Kidney (tissue), 14 donors: ENCODE data around the gene FARSA. TPM values are rescaled to one million over a fixed set of nuclear protein-coding genes. Genes with fewer than 3 reads are reported as not detected.

Source experiments
- DNase-seq, 5 donors: peaks; one replicate each; pipeline ENCODE4 v3.0.0-alpha.2; 2013 to 2020
- FAIRE-seq: peaks from 2 replicates; lab custom pipeline; 2012; peaks lifted over from hg19 to GRCh38; lab: Jason Lieb, UNC
- H3K27ac ChIP-seq, 2 donors: one replicate each; pipeline ENCODE4 v1.7.0; 2013; ENCODE audit warnings: low read depth in 2 of 2, low read length in 2 of 2, inconsistent platforms in 1 of 2
- H3K27me3 ChIP-seq: one replicate; pipeline ENCODE4 v1.7.1; 2013; ENCODE audit warnings: low read length, inconsistent platforms; ENCODE audit not compliant: control insufficient read depth, insufficient read depth
- H3K36me3 ChIP-seq, 3 donors: one replicate each; pipeline versions ENCODE4 v1.7.0 to v1.7.1; 2013; ENCODE audit warnings: low read length in 3 of 3, control low read depth in 1 of 3, inconsistent platforms in 1 of 3; ENCODE audit not compliant: insufficient read depth in 3 of 3, control insufficient read depth in 2 of 3
- H3K4me1 ChIP-seq, 3 donors: one replicate each; pipeline versions ENCODE4 v1.7.0 to v1.7.1; 2013; ENCODE audit warnings: low read length in 3 of 3, inconsistent platforms in 1 of 3, low read depth in 1 of 3; ENCODE audit not compliant: control insufficient read depth in 2 of 3, insufficient read depth in 2 of 3
- H3K4me3 ChIP-seq, 3 donors: one replicate each; pipeline versions ENCODE4 v1.7.0 to v1.8.1; 2013; ENCODE audit warnings: low read length in 3 of 3, control low read depth in 1 of 3, inconsistent platforms in 1 of 3
- H3K9ac ChIP-seq, 3 donors: one replicate each; pipeline versions ENCODE4 v1.7.0 to v1.7.1; 2013; ENCODE audit warnings: low read length in 3 of 3, control low read depth in 1 of 3, inconsistent platforms in 1 of 3
- H3K9me3 ChIP-seq, 3 donors: one replicate each; pipeline versions ENCODE4 v1.7.0 to v1.7.1; 2013; ENCODE audit warnings: low read length in 3 of 3, control low read depth in 1 of 3, inconsistent platforms in 1 of 3; ENCODE audit not compliant: control insufficient read depth in 2 of 3, insufficient read depth in 1 of 3
- CTCF ChIP-seq: IDR thresholded peaks from 3 replicates; pipeline ENCODE4 v1.5.1; 2012; ENCODE audit warnings: mild to moderate bottlenecking, moderate library complexity, borderline replicate concordance; ENCODE audit not compliant: insufficient read depth; ENCODE audit errors: extremely low read depth
- intact Hi-C: fragments of 100-400 bp; cut with DNase I; formaldehyde crosslinking; loops from one replicate; pipeline ENCODE4 v1.11.1; 2022
- polyA plus RNA-seq: library from polyadenylated mRNA; stranded (reverse); fragments of 350-450 nt; fragmentation: Illumina TruSeq; extraction: RNeasy Lipid Tissue Mini Kit (QIAGEN cat#74804); gene quantifications from one replicate; pipeline ENCODE4 v1.2.3, GENCODE V29; 2014; ENCODE audit warnings: low read depth, low replicate concordance; ENCODE audit not compliant: insufficient read depth
- total RNA-seq: library from RNA; stranded (reverse); fragmentation: NEBNext Ultra II Directional; extraction: Animal tissue kit (Norgen Biotek cat#: 25700); gene quantifications from one replicate; pipeline ENCODE4 v1.2.1, GENCODE V29; 2021
- donor health status: control.
- donor health status: control.
- donor health status: control.
- donor health status: control.
- donor health status: control.
- donor health status: DM: yes; HTN: yes; CAD: no.
- donor health status: Normal renal cell carcinoma (clear cell type).

The FARSA gene
- total and polyA plus RNA-seq, 2 donors from 2014 or later: 48.0 to 58.2 TPM

GRCh38 chr19:12930002-12930645 lies 3.4 kb downstream of the FARSA start:
- H3K36me3 ChIP-seq: peaks cover 6 to 17% (median 16%) of the 10 kb centered on the region in 3 donors
- no peak for TF ChIP-seq CTCF

GRCh38 chr19:12924621-12925310 lies 8.7 kb downstream of the FARSA start:
- H3K4me3 ChIP-seq: no peak overlapping the region
- peaks cover 8 to 34% (median 32%) of the 10 kb centered on the region in 3 donors for H3K36me3 ChIP-seq
- FAIRE-seq: no peak
- H3K4me1 ChIP-seq: no peaks in the 10 kb centered on the region
- TF ChIP-seq CTCF: no peak
- H3K9me3 ChIP-seq: no peaks in the 10 kb centered on the region
- H3K27me3 ChIP-seq: no peaks in the 10 kb centered on the region
- H3K9ac ChIP-seq: no peak overlapping the region
- peak in 1 of 5 donors; percentile 76 for DNase-seq
- intact Hi-C loops: no loop called here
- no peak overlapping the region for H3K27ac ChIP-seq

More at GRCh38 chr19:12930002-12930645, 3.4 kb downstream of the FARSA start:
- H3K4me3 ChIP-seq: no peak overlapping the region
- no peak overlapping the region for H3K27ac ChIP-seq
- intact Hi-C loops: no loop called here
- peaks cover 0 to 11% (median 8%) of the 10 kb centered on the region in 3 donors for H3K4me1 ChIP-seq
- H3K9me3 ChIP-seq: no peaks in the 10 kb centered on the region
- H3K9ac ChIP-seq: no peak overlapping the region
- no peaks in the 10 kb centered on the region for H3K27me3 ChIP-seq
- FAIRE-seq (no peak), DNase-seq (peak in 1 of 5 donors; percentile 43)

- H3K36me3 ChIP-seq: peaks cover 6 to 34% (median 27%) of the 10 kb centered on the region in 3 donors
- no peak for TF ChIP-seq CTCF
- DNase-seq: no peak
- FAIRE-seq: no peak
- intact Hi-C loops: no loop called here
- H3K27ac ChIP-seq: no peak overlapping the region
- no peaks in the 10 kb centered on the region for H3K27me3 ChIP-seq
- H3K4me3 ChIP-seq: no peak overlapping the region
- no peaks in the 10 kb centered on the region for H3K9me3 ChIP-seq
- no peak overlapping the region for H3K9ac ChIP-seq
- H3K4me1 ChIP-seq: peaks cover 0 to 3% (median 0%) of the 10 kb centered on the region in 3 donors
These were observed 10.6 kb downstream of the FARSA start for GRCh38 chr19:12922959-12923358.
